NCI-H1930 (cell line): ENCODE measurements around the gene EMC8.
A peak's percentile ranks its signal among the peaks of the same experiment; 100 is the strongest.
"Not testable (repeated sequence)": the region's sequence is repeated elsewhere in the genome, so short reads cannot be mapped to it uniquely, and the experiment has no call there.

Experiments used
- DNase-seq, 2 experiments: peaks; one replicate each; lab custom pipeline; 2025; lab: John Stamatoyannopoulos, UW

EMC8 gene

DNA sequence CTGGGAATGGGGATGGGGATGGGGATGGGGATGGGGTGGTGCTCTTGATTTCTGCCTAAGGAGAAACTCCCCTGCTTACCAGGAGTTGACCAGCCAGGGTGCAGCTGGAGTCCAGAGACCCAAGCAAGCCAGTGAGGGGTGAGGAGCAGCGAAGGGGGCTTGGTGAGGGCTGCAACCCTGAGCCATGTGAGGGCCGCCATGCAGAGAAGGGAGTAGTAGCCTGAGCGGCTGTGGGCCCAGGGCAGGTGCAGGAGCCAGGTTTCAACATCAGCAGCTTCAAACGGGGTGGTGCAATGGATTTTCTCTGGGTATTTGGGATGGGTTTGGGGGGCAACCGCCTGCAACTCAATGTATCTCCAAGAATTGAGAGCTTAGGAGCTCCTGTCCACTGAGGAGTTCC is 35.4 kb upstream of the EMC8 start:
- DNase-seq = no peak

DNA sequence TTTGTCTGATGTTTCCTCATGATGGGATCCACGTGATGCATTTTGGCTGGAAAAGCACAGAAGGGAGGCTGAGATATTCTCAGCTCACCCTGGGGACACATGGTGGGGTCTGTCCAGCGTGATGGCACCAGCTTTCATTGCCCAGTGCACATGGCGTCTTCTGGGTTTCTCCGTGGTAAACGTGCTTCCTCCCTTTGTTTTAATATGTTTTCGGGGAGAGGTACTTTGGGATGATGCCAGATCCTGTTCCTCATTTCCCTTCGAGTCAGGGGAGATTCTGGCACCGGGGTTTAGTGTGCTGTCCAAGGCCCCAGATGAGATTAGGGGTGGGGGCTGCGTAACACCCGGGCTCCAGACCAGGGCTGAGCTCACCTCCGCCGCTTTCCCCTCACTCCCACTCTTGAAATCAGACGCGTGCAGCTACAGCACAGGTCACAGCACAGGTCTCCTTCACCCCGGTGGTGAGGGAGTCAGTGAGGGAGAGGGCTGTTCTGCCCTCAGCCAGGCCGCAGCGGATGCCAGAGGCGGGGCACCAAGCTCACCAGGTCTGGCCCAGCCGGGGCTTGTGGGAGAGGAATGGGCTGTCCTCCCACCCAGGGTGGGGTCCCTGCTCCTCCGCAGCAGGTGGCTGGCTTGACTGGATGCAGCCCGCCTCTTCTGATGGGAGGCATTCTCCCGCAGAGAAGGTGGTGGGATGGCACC is 34.0 kb upstream of the EMC8 start:
- DNase-seq = no peak

DNA sequence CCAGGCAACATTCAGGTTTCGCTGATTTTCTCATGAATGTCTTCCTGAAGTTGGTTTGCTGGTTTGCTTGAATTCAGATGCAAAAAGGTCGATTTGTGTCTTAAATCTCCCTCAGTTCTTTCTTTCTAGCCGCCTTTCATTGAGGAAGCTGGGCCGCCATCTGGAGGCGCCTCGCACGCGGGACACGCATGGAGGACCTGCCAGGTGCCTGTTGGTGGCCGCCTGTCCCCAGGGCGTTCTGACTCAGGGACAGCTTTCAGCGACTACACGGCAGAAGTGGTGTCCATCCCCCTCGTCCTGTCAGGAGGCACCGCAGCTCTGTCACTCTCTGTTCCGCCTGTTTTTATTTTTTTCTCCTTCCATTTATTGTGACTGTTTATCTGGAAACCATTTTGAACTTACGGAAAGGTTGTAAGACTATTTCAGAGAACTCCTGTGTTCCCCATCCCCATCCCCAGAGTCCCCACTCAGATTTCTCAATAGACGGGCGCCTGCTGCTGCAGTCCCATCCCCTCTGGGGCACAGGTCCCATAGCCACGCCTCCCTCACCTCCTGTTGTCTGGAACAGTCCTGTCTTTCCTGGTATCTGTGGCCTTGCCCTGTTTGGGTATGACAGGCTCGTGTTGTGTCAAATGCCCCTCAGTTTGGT is 33.4 kb upstream of the EMC8 start:
- no peak for DNase-seq

DNA sequence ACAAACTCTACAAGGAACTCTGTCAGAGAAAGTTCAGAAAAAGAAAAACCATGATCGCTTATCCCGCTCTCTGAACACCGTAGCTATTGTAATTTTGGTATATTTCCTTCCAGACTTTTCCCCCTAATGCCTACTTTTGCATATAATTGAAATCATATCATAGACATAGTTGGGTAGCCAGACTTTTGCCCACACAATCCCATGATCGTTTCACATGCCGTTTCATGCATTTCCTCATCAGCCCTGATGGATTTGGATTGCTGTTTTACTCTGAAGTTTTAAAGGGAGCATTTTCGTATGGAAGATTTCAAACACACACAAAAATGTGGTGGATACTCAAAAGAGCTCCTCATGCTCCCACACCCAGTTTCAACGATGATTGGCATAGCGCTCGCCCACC is 31.5 kb upstream of the EMC8 start:
- no peak for DNase-seq

DNA sequence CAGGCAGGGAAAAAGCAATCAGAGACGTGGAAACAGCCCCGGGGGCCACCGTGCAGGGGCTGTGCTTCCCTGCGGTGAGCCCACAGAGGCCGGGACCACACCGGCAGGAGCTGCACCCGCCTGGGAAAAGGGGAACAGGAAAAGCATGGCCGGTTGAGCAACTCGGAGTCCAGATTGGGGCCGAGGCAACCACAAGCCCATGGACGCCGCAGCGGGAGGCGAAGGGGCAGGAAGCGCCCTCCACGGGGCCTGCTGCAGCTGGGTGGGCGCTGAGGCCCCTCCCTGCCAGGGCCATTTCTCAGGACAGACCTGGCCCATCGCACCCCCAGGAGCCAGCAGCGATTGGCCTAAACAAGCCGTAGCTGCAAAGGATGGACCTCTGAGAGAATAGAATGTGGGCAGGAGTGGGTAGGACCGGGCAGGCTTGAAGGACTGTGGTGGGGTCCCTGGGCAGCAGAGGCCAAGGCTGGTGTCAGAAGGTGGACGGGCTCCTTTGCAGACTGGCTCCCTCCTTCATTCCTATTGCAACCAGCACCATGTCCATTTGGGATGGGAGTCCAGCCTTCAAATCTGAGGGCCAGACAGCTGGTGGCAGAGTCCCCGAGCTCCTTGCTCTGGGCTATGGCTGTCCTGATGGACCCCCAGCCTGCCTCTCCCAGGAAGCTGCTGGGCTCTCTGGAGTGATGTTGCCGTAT is 30.6 kb upstream of the EMC8 start:
- DNase-seq = no peak

DNA sequence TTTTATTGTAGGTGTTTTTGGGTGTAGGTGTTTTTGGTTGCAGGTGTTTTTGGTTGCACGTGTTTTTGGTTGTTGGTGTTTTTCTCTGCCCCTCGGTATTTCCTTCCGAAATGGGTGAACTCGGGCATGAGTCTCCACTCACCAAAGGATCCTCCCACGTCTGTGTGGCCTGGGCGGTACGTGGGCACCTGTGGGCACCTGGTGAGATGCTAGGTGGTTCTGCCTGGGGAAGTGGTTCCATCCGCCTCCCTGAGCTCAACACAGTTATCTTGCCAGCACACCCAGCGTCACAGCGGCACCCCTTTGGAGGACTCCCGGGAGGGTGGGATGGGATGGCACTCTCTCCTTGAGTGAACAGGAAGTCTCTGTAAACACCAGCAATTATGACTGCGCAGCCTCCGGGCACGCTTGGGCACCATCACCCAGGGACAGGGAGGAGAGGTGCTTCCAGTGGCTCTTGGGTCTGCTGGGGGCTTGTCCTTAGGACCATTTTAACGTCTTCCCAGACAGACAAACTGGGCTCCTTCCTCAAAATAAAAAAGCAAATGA is 29.9 kb upstream of the EMC8 start:
- no peak for DNase-seq

DNA sequence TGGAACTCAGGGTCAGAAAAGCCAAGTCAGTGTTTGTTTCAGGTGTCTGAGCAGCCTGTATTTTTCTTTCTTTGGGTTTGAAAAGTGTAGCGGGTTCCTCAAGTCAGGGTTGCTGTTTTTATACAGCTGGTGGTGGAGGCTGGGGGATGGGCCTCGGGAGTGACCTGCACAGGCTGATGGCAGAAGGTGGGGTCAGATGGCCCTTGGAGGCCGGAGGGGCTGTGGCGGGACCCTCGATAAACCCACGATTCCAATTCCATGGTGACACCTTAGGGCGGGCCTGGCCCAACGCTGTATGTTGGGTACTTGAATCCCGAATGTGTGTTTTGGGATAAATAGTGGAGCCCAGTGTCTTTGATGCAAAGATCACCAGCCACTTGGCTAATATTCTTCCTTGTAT is 28.8 kb upstream of the EMC8 start:
- DNase-seq = no peak

DNA sequence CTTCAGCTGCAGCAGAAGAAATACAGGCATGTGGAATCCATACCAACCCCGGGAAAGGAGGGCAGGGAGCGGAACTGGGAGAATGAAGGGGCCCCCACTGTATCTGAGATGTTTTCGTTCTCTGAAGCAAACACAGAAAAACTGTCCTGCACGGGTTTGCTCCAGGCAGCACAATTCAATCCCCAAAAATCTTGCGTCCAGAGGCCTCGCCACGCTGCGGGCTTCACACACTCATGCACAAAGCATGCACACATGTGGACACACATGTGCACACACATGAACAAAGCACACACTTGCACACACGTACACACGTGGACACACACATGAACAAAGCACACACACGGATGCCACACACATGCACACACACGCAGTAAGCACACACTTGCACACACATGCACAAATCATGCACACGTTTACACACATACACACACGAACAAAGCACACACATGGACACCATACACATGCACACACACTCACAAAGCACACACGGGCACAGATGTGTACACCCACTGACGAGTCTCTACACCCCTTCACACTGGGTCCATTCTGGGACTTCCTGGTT is 27.4 kb upstream of the EMC8 start:
- DNase-seq = no peak

DNA sequence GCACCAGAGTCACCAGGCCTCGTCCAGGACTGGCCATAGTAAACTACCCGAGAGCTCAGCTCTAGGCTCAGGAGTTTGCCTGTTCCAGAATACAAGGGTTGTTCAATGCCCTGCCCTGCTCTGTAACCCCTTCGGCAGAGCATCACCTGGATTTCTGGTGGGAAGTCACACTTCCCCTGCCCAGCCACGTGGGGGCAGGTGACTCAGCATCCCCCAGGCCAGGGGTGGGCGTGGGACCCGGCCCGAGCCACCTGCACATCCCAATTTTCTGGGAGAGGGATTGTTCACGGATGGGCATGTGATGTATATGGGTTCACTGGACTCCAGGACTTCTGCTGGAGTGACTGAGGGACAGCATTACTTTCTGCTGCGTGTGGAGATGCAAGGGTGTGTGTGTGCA is 26.0 kb upstream of the EMC8 start:
- no peak for DNase-seq

DNA sequence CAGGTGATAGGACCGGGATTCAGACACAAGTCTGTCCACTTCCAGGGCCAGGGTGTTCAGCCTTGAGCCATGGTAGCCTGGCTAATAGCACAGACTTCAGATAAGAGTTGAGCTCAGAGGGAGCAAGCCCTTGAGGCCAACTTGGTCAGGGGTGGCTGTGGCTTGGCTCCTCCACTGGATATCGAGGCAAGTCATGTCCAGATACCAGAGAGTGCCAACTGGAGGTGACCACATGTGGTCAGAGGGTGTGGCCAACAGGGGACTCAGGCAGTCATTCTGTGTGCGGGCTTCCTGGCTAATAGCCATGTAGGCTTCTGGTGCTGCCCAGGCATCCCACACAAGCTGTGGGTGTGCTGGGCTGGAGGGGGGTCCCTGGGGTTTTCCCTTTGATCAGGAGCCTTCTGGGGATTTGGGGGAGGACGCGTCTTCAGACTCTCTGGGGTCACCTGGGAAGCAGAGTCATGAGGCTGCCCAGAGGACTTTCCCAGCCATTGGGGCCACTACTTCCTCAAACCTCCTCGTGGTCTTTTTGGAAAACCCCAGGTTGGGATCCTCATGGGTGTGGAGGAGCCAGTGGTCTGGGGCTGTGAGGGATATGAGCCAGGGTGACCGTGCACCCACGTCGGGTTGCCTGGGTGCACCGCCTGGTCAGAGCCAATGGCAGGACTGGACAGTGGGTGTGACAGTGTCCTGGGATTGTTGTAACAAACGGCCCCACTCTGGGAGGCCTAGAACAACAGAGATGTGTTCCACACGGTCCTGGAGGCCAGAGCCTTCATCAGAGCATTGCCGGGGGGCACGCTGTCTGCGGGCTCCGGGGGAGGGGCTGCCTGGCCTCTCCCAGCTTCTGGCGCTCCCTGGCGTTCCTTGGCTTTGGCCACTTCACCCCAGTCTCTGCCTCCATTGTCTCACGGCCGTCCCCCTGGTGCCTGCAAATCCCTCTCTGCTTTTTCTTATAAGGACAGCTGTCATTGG is 25.1 kb upstream of the EMC8 start:
- no peak for DNase-seq

DNA sequence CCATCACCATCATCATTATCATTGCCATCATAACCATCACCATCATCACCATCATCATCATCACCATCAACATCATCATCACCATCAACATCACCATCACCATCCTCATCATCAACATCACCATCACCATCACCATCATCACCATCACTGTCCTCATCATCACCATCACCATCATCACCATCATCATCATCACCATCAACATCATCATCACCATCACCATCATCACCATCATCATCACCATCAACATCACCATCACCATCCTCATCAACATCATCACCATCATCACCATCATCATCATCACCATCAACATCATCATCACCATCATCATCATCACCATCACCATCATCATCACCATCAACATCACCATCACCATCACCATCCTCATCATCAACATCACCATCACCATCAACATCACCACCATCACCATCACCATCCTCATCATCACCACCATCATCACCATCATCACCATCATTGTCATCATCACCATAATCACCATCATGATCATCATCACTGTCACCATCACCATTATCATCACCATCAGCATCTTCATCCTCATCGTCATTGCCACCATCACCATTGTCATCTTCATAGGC is 24.1 kb upstream of the EMC8 start:
- no peak for DNase-seq

DNA sequence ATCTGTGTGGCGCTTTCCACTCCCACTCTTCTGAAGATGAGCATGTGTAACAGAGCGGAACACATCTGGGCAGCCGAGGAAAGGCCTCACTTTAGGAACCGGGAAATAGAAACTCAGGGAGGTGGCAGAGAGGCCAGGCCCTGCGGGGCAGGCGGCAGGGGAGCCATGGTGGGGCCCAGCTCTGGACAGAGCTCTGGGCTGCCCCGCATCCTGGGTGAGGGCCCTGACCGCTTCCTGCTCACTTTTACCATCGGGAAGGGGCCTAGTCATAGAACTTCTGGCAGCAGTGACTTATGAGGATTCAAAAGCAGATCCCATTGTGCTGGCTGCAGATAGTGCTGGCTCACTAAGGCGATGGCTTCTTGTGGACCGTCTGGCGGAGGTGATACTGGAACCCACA is 22.8 kb upstream of the EMC8 start:
- no peak for DNase-seq

DNA sequence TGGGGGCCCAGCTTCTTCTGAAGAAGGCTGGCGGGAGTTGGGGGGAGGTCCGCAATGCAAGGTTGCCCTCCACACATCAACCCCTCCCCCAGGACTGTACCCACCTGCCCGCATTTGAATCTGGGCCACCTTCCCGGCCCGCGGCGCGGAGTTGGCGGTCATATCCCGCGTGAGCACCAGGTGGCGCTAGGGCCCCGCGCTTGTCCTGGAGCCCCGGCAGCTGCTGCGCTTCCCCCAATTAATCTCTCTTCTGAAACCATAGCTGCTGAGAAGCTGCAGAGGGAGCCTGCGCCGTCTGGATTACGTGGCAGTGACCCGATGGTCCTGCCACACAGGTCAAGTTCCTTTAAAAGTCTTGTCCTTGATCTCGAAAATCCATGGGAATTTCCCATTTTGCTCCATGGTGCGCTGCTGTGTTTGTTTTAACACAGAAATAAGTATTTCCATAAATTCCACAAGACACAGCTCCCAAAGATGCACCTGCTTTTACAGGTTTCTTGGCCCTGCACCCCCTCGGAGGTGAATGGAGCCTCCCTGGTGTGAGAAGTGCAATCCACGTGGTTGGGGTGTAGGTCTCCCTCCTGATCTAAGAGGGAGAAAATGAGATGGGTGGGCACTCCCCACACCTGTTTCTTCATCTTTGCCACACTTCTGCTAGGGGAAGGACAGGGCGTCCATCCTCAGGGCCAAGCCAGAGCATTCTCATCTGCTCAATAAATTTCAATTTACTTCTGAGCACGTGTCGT is 22.2 kb upstream of the EMC8 start:
- peak; percentile 48 to 55 for DNase-seq

DNA sequence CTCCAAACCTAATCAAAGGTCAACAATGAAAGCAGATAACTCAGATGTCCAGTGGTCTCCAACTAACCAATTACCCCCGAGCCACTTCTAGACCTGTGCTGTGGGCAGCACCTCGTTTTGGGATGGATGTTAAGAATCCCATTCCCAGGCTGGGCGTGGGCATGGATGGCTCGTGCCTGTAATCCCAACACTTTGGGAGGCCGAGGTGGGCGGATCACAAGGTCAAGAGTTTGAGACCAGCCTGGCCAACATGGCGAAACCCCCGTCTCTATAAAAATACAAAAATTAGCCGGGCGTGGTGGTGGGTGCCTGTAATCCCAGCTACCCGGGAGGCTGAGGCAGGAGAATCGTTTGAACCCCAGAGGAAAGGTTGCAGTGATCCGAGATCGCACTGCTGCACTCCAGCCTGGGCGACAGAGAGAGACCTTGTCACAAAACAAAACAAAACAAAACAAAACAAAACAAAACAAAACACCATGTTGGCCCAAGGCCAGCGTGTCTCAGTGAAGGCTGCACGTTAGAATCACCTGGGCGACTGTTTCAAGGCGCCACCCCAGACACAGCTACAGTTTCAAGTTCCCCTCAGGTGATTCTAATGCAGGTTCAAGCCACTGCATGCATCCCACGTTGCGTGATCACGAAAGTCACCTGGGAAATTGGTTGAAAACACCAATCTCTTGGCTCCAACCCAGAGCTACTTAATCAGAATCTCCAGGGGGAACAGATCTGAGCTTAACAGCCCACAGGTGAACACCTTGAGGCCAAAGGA is 21.4 kb upstream of the EMC8 start:
- no peak for DNase-seq

DNA sequence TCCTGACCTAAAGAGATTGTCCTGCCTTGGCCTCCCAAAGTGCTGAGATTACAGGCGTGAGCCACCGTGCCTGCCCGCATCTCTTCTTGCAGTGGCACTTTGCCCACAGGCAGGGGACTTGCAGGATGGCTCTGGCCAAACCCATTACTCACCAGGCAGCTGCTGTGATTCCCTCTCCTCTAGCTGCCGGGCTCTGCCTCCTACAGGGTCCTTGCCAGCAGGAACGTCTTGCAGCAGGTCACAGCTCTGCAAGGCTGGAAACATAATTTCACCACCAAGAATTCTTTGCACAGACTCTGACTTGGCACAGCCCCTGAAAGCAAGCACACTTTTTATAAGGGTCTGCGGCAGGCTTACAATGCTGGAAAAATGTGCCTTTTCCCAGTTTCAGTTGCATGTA is 20.4 kb upstream of the EMC8 start:
- DNase-seq = no peak

DNA sequence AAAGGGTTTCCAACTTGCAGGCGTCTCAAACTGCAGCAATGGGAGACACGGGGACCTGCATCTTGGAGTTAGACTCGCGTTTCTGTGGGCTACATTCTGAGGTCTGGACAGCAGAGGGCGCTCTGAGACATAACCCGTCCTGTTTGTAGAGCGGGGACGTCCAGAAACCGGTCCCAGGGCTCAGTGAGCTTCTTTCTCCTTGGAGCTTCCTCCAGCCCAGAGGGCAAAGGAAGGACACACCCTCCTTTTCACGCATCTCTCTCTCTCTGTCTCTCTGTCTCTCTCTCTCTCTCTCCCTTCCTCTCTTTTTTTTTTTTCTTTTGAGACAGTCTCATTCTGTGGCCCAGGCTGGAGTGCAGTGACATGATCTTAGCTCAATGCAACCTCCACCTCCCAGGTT is 19.9 kb upstream of the EMC8 start:
- DNase-seq = peak in 1 of 2 experiments; percentile 57

DNA sequence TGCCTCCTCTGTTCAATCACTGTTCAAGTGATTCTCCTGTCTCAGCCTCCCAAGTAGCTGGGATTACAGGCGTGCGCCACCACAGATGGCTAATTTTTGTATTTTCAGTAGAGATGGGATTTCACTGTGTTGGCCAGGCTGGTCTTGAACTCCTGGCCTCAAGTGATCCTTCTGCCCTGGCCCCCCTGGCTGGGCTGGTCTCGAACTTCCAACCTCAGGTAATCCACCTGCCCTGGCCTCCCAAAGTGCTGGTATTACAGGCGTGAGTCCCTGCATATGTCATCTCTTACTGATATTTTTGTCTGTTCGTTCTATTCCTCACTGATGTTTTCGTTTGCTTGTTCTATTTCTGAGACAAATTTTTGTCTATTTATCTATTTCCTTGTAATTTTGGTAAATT is 17.9 kb upstream of the EMC8 start:
- DNase-seq = not testable (repeated sequence)

DNA sequence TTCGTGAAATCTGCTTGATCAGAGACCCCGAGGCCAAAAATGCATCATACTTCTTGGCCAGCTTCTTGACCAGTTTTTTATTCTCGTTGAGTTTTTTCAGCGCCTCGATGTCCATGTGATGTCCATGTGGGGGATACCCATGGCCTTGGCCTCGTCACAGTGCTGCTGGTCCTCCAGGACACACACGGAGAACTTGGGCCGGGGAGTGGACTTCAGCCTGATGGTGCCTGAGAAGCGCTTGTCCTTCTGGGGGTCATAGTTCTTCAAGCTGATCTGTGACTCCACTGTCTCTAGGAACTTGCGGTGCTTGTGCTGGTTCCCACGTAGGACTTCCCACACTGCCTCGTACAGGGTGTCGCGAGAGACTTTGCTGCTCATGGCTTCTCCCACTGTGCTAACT is 16.8 kb upstream of the EMC8 start:
- DNase-seq = no peak

DNA sequence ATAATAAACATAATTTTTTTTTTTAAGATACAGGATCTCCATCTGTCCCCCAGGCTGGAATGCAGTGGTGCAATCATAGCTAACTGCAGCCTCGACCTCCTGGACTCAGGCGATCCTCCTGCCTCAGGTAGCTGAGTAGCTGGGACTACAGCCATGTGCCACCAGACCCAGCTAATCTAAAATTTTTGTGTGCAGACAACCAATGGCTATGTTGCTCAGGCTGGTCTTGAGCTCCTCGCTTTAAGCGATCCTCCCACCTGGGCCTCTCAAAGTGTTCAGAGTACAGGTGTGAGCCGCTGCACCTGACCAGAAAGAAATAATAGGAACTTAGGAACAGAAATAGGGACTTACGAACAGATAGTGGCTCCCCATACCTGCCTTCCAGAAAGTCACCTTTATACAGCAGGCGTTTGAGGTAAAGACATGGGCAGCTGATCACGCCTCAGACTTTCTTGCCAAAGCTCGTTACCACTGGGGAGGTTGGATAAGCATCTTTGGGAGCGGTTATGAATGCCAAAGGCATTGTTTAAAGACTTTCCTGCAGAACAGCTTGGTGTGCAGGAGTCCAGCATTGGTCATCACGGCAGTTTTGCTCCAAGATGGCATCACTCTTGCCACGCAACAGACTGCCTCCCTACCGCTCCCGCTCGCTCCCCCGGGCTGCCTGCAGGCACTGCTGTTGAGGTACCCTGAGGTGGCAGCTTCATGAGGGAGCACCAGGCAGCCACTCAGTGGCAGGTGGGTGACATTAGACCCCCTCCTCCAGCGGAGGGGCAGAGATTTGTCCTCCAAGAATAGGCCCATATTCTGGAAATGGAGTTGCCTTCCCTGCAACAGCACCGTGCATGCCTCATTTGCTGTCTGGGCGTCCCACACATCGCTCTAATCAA is 13.7 kb upstream of the EMC8 start:
- DNase-seq = no peak
